HG02678 (cell line): ENCODE measurements around the gene SPEF1.

Experiments
- ATAC-seq: cut with Tn5 transposase; IDR thresholded peaks from one replicate; pipeline ENCODE4 v1.9.1; 2021; ENCODE audit warnings: mild to moderate bottlenecking, moderate library complexity; ENCODE audit not compliant: unreplicated experiment

Gene SPEF1

GRCh38 chr20:3733119-3733995 is 47.9 kb downstream of the SPEF1 start:
- no peak for ATAC-seq

DNA sequence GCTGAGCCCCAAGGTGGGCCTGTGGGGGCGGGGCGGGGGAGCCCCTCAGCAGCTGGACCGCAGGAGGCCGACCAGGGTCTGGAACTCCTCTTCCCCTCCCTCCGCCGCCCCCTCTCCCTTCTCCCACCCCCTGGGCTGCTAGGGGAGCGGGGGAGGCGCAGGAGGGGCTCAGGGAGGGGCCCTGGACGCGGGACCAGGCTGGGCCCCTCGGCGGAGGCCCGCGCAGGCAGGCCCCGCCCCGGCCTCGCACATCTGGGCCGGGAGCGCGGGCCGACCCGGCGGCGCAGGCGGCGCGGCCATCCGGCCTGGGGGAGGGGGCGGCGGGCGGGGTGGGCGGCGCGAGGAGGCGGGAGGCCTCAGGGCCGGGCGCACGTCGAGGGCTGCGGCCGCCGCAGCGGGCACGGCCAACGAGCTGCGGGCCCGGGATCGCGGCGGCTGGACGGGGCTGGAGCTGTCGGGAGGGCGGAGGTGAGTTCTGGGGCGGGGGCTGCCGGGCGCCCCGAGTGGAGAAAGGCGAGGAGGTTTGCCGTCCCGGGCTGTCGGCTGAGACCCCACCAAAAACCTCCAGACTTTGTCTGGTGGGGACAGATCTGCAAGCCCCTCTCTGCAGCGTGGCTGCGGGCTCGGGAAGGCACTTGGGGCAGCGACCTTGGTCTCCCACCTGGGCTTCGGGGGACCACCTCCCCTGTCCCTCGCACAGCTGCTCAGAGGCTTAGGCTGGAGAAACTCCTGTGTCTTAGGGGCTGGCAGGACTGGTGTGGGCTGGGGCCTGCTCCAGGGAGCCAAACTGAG is 48.7 kb downstream of the SPEF1 start, which contains the start of gene HSPA12B:
TSS of gene HSPA12B (plus strand) at position 359 of the 792 bp plus-strand sequence. CDS start 5,990 bp downstream, outside the sequence.
- no peak for ATAC-seq

DNA sequence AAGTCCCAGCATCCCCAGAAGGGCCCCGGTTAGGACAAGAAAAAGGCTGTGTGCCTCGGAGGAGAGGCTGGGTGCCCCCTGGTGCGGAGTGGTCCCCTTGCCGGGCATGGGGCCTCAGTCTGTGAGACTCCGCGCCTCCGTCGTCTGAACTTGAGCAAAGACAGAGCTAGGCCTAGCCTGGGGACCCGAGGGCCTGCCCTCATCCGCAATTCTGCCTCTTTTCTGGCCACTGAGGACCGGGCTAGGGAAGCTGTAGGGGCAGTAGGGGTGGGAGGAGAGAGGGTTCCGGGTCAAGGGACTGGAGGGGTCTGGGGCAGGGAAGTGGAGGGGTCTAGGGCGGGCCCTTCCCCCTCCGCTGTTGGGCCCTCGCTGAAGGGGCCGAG is 49.3 kb downstream of the SPEF1 start:
- no peak for ATAC-seq

- no peak for ATAC-seq
Observed at GRCh38 chr20:3730803-3731672, 50.2 kb downstream of the SPEF1 start.

DNA sequence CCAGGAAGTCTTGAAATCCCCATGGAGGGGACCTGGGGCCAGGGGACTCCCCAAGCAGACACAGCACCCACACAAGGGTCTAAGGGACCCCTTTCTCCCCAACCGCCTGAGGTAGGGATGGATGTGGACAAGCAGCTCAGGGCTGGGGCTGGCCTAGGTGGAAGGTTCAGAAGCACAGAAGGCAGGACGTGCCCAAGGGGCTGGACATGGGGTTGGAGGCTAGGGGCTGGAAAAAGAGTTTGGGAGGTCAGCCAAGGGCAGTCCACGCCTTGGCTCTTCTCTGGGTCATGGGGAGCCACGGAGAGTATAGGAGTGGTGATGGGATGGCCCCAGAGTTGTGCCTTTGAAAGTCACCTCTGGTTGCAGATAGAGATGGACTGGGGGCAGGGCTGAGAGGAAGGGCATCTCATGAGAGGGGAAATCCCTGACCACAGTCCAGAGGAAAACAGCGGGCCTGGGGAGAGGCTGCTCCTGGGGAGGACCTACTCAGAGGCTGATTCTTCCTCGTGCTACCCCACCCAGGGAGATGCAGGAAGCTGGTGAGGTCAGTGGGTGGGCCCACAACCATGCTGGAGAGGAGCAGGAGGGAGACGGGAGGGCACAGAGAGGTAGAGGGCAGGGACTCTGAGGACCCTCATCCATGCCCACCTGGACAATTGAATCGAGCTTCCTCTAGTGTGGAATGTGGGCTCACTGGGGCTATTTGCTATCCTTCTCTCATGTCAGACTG is 51.3 kb downstream of the SPEF1 start:
- no peak for ATAC-seq

- no peak for ATAC-seq
Observed at GRCh38 chr20:3729378-3729777, 51.9 kb downstream of the SPEF1 start.

DNA sequence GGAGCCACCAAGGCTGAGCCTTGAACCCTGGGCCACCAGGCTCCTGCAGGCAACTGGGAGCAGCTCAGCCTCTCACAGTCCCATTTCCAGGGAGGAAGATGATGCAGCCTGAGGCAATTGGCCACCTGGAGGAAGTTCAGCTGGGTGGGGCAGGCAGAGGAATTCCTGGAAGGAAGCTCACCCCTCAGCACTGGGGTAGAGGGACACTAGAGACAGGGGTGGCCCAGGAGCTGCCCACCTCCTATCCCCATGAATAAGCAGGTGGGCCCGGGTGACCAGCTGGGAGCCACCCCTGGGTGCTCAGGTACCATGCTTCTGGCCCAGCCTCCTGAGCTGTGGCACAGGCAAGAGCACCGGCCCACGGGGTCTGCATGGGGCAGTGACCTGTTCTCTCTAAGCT is 52.4 kb downstream of the SPEF1 start:
- no peak for ATAC-seq

GRCh38 chr20:3728354-3728753 is 52.9 kb downstream of the SPEF1 start:
- no peak for ATAC-seq
